ENCODE results near the gene ZNF749.
"Not testable (repeated sequence)": the region's sequence is repeated elsewhere in the genome, so short reads cannot be mapped to it uniquely, and the experiment has no call there.

Gene ZNF749

GRCh38 chr19:57466489-57466888 lies 31.4 kb downstream of the ZNF749 start:
- no peak for DNase-seq

DNA sequence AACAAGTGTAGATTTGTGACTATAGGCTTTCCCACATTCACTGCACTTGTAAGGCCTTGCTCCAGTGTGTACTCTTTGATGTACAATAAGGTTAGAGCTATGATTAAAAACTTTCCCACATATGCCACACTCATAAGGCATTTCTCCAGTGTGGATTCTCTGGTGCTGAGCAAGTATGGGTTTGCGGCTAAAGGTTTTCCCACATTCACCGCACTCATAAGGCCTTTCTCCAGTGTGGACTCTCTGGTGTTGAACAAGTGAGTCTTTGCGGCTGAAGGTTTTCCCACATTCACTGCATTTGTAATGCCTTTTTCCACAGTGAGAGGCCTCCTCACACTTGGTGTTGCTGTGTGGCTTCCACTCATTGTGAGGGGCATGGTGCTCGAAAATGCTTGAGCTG lies 38.5 kb downstream of the ZNF749 start:
- DNase-seq, result peak; percentile 11

GRCh38 chr19:57477191-57478008 lies 42.3 kb downstream of the ZNF749 start, which contains the start of gene ZNF772:
ZNF772 (minus strand) TSS chr19:57477566; CDS start chr19:57477309, 257 bp downstream.
- DNase-seq, result peak; percentile 91

DNA sequence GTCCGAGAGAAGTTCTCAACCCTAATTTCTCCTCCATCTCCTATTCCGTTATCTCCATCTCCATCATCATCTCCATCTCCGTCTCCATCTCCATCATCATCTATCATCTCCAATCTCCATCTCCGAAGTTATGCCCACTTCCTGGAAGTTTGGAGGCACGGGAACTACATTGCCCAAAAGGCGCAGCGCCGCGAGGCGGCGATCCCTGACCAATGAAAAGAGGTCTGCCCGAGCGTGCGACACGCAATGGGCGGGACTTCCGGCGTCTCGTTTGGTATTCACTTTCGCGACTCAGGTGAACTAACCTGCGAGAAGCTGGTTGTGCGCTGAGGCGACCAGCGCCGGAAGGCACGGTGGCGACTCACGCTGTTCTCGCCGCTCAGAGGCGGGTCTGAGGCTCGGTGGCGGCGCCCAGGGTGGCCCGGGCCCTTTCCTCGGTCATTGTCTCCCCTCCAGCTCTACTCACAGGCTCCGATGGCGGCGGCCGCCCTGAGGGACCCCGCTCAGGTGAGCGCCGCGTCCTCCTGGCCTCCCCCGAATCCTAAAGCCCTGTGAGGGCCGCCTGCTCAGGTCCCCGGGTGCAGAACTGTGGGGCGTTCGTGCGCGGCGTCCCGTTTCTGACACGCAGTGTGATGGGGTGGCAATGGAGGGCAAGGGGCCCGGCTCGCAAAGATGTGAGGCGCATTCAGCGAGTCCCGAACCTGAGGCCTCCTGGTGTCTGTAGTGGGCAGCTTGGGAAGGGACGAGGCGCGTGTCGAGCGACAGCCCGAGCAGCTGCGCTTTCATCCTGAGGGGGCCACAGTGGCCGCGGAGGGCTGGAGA lies 52.6 kb downstream of the ZNF749 start, which contains the start of gene ZNF419:
TSS of gene ZNF419 (plus strand) at position 274 of the 822 bp plus-strand sequence. CDS start at position 475, 201 bp downstream.
- peak; percentile 82 for DNase-seq

DNA sequence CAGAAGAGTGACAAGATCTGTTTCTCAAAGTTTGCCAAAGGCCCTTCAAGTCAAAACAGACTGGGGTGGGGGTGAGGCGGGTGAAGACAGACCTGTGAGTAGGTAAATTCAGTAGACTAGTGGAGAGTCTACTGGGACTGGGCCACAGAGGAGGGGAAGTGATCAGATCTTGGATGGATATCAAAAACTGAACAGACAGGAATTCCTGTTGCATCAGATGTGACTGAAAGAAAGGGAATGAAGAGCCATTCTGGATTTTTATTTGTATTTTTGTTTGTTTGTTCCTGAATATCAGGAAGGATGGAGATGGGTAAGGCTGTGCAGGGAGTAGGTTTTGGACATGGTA lies 53.1 kb downstream of the ZNF749 start:
- not testable (repeated sequence) for DNase-seq
